ELR (cell line): ENCODE data around the gene STYXL2.

Source experiments
- DNase-seq: peaks from one replicate; pipeline ENCODE4 v3.0.0-alpha.2; 2015; ENCODE audit warnings: low read depth

The STYXL2 gene

DNA sequence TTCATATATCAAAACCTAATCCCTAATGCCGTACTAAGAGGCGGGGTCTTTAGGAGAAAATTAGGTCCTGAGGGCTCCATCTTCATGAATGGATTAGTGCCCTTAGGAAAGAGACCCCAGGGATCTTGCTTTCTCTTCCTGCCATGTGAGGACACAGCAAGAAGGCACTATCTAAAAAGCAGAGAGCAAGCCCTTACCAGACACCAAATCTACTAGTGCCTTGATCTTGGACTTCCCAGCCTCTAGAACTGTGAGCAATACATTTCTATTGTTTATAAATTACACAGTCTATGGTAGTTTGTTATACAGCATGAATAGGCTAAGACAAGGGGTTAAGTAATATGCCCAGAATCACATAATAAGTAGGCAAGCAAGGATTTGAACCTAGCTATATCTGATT is 42.9 kb downstream of the STYXL2 start:
- DNase-seq: no peak

DNA sequence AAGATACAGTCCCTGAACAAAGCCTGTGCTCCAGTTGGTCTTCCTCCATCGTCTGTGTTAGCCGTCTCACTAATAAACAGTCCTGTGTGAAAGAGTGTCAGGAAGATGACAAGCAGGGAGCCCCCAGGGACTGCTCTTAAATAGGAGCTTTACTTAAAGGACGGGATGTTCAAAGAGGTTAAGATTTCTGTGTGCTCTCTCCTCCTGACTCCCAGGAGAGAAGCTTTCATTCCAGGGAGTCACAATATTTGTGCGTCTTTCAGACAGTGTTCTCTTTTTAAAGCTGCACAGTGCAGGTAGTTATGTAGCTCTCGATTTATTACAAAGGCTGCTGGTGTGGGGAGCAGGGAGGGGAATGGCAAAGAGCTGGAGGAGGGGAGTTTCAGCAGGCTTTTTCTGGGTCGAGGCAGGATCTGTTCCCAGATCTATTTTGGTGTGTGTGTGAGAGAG is 43.5 kb downstream of the STYXL2 start:
- DNase-seq: no peak

DNA sequence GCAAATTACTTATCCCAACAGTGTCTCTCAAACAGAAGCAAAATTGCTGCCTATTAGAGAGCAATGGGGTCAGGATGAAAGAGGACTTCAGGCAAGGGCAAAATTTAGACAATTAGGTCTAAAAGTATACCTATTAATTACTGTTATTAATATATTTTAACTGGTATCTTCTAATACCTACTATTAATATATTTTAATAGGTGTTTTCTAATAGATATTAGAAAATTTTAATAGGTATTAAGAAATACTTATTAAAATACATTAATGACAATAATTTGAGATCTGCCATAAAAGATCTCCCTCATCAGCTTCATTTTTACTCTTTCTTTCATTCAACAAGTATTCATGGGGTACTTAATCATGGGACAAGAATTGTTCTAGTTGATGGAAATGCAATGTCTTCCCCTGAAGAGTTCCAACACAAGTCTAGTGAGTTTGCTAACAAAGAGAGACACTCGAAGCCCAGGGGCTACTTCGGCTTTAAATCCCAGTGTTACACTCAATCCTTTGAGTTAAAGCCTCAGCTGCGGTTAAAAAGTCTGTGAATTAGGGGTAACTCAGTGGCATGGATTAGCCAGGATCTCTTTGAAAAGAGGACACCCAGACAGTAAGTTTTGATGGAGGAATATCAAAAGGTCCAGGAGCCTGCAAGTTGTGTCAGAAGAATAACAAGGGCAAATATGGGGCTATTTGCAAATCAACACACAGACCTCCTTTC is 44.1 kb downstream of the STYXL2 start:
- no peak for DNase-seq

DNA sequence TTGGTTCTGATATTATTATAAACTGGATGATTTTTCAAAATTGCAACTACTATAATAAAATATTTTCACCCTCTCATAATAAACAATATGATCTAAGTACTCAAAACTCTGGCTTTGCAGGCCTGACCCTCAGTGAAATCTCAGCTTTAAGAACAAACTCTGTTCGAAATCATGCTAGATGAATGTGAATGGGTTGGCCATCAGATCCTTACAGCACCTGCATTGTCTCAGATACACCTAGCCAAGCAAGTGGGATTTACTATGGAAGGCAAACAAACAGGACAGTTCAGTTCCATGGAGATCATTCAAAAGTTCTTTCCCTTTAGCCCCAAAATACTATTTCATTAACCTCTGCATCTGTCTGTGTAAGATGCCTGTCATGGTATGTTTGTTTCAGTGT is 44.8 kb downstream of the STYXL2 start:
- no peak for DNase-seq

DNA sequence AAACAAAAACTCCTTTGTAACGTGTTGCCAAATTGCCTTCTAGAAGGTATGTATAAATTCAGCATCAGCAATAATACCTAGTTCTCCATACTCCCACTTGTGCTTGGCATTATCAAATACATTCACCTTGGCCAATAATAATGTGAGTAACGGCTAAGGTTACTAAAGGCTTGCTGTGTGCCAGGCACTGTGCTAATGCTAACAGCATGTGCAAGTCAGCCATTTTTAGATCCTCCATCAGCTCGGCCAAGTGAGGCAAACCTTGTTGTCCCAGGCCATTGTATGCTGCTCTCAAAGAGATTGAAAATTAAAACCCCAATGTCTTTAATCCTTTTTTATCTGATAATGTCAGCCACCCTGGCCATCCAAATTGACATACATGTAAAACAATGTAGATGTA is 48.1 kb downstream of the STYXL2 start:
- DNase-seq: no peak
